Tibial nerve (tissue), 4 donors: ENCODE results near the gene SYT5. TPM values are rescaled to one million over a fixed set of nuclear protein-coding genes. Genes with fewer than 3 reads are reported as not detected.

Experiments used
- DNase-seq, 2 donors: peaks; one replicate each; pipeline ENCODE4 v3.0.0-alpha.2; 2019; ENCODE audit warnings: low spot score in 2 of 2
- H3K27ac ChIP-seq, 4 donors: fragments of 200-600 bp; sonication (generic) in 3 of 4; one replicate each; pipeline ENCODE4 v1.5.1; 2017 to 2019; ENCODE audit warnings: mild to moderate bottlenecking in 1 of 4
- H3K27me3 ChIP-seq, 2 donors: fragments of 200-600 bp; sonication (generic) in 1 of 2; one replicate each; pipeline versions ENCODE4 v1.5.1 to v1.6.0; 2017 to 2019
- H3K36me3 ChIP-seq, 3 donors: fragments of 200-600 bp; sonication (generic); one replicate each; pipeline ENCODE4 v1.5.1; 2018 to 2019
- H3K4me1 ChIP-seq, 4 donors: fragments of 200-600 bp; sonication (generic) in 3 of 4; one replicate each; pipeline ENCODE4 v1.5.1; 2017 to 2019
- H3K4me3 ChIP-seq, 4 donors: fragments of 200-600 bp; sonication (generic) in 3 of 4; one replicate each; pipeline ENCODE4 v1.5.1; 2017 to 2019; ENCODE audit warnings: mild to moderate bottlenecking in 1 of 4, moderate library complexity in 1 of 4
- H3K9me3 ChIP-seq, 4 donors: fragments of 200-600 bp; sonication (generic) in 3 of 4; one replicate each; pipeline ENCODE4 v1.5.1; 2017 to 2019
- CTCF ChIP-seq, 5 experiments: fragments of 200-600 bp in 3 of 5; fragments of 450-650 bp in 2 of 5; sonication (generic) in 3 of 5; IDR thresholded peaks; one replicate each; pipeline ENCODE4 v1.5.1; 2016 to 2019; ENCODE audit warnings: antibody characterized with exemption in 5 of 5, mild to moderate bottlenecking in 3 of 5, moderate library complexity in 2 of 5
- EP300 ChIP-seq, 2 donors: sonication (generic); formaldehyde crosslinking; IDR thresholded peaks; one replicate each; pipeline ENCODE4 v1.6.1; 2017; ENCODE audit warnings: antibody characterized with exemption in 2 of 2, mild to moderate bottlenecking in 1 of 2
- POLR2A ChIP-seq, 2 donors: fragments of 450-650 bp; IDR thresholded peaks; one replicate each; pipeline ENCODE4 v1.6.1; 2017; ENCODE audit warnings: antibody characterized with exemption in 2 of 2, mild to moderate bottlenecking in 2 of 2, moderate library complexity in 2 of 2
- WGBS, 2 donors: methylation state at CpG; one replicate each; pipeline ENCODE4 v1.1.5; 2018; 5-methylcytosine and 5-hydroxymethylcytosine counted together
- total RNA-seq, 4 donors: library from RNA; depleted of rRNA; stranded (reverse); fragments of >200 nt; gene quantifications; one replicate each; pipeline ENCODE4 v1.1.0, GENCODE V29; 2016

The SYT5 gene
- total RNA-seq, 4 donors from 2014 or later = not detected

DNA sequence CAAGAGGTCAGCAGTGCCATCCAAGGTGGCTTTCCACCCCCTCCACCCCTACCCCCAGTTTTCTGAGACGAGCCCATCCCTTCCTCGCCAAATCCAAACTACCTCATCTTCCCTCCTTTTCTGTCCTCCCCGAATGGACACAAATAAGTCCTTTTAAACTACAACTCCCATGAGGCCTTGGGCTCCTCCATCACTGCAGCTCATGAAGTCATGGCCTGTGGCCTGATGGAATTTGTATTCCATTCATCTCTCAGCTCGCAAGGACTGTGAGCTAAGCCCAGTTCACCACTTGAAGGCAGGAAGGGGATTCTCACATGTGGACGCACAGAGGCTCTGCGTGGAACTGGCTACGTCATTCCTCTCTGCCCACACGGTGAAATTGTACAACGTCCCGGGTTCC, 16.7 kb upstream of the SYT5 start:
- H3K4me3 ChIP-seq = no peak overlapping the region
- H3K27ac ChIP-seq = no peak overlapping the region
- H3K27me3 ChIP-seq = peaks cover 0 to 5% of the 10 kb centered on the region in 2 donors
- DNase-seq = no peak
- no peaks in the 10 kb centered on the region for H3K36me3 ChIP-seq
- H3K4me1 ChIP-seq = no peaks in the 10 kb centered on the region
- H3K9me3 ChIP-seq = no peaks in the 10 kb centered on the region
- TF ChIP-seq EP300 (IDR thresholded peaks at IDR 0.05) (no peak), POLR2A (IDR thresholded peaks at IDR 0.05) (no peak), CTCF (IDR thresholded peaks at IDR 0.05) (no peak)
- WGBS, 2 donors = 89 to 90% methylated on average over 9 to 10 of the region's 10 CpGs

GRCh38 chr19:55193481-55193880, 13.4 kb upstream of the SYT5 start:
- no peak overlapping the region for H3K27ac ChIP-seq
- H3K4me3 ChIP-seq = no peak overlapping the region
- WGBS, 2 donors = 69 to 79% methylated on average over 12 of the region's 12 CpGs
- peaks cover 0 to 5% of the 10 kb centered on the region in 2 donors for H3K27me3 ChIP-seq
- H3K9me3 ChIP-seq = no peaks in the 10 kb centered on the region
- TF ChIP-seq POLR2A (IDR thresholded peaks at IDR 0.05) (no peak), CTCF (IDR thresholded peaks at IDR 0.05) (no peak)
- no peaks in the 10 kb centered on the region for H3K36me3 ChIP-seq
- no peaks in the 10 kb centered on the region for H3K4me1 ChIP-seq
- no peak for DNase-seq

DNA sequence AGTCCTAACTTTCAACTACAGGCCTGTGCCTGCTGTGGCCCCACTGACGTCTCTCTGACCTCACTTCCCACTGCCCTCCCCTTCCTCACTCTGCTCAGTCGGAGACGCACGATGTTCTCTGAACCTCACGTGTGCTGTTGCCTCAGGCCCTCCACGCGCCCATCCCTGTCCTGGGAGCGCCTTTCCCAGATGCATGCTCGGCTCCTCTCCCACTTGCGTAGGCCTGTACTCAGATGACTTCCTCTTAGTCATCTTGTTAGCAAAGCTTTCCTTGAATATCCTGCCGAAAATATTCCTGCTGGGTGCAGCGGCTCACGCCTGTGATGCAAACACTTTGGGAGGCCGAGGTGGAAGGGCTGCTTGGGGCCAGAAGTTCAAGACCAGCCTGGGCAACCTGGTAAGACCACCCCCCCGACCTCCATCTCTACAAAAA, 9.3 kb upstream of the SYT5 start:
- no peak overlapping the region for H3K4me3 ChIP-seq
- DNase-seq = no peak
- no peaks in the 10 kb centered on the region for H3K36me3 ChIP-seq
- peaks cover 0 to 5% of the 10 kb centered on the region in 2 donors for H3K27me3 ChIP-seq
- H3K9me3 ChIP-seq = no peaks in the 10 kb centered on the region
- peak overlapping the region in 1 of 4 donors; percentile 13 for H3K27ac ChIP-seq
- no peaks in the 10 kb centered on the region for H3K4me1 ChIP-seq
- 50 to 59% methylated on average over 15 of the region's 15 CpGs for WGBS, 2 donors
- TF ChIP-seq POLR2A (IDR thresholded peaks at IDR 0.05) = no peak
- TF ChIP-seq EP300 (IDR thresholded peaks at IDR 0.05) = peak in 1 of 2 donors; percentile 13

GRCh38 chr19:55188625-55189024, 8.5 kb upstream of the SYT5 start:
- no peaks in the 10 kb centered on the region for H3K9me3 ChIP-seq
- H3K27me3 ChIP-seq = peaks cover 0 to 5% of the 10 kb centered on the region in 2 donors
- 53 to 63% methylated on average over 8 of the region's 8 CpGs for WGBS, 2 donors
- no peak for DNase-seq
- H3K27ac ChIP-seq = no peak overlapping the region
- no peaks in the 10 kb centered on the region for H3K36me3 ChIP-seq
- TF ChIP-seq CTCF (IDR thresholded peaks at IDR 0.05) (no peak), EP300 (IDR thresholded peaks at IDR 0.05) (no peak), POLR2A (IDR thresholded peaks at IDR 0.05) (no peak)
- H3K4me1 ChIP-seq = no peaks in the 10 kb centered on the region
- H3K4me3 ChIP-seq = no peak overlapping the region

DNA sequence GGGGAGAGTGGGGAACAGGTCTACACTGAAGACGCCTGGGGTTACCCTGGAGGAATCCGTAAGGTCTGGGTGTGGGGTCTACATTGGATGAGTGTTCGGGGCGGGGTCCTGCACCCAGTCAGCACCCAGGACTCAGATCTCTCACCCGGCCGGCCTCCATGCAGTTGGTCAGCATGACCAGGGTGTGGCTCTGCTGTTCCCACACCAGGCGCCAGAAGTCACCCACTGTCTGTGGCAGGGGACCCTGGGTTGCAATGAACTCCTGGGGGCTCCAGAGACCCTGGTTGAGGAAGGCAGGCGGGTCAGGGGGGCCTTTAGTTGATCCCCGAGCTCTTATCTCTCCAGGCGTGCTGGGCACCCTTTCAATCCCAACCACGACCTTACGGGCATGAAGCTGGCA, 6.0 kb upstream of the SYT5 start:
- peaks cover 0 to 15% of the 10 kb centered on the region in 2 donors for H3K27me3 ChIP-seq
- WGBS, 2 donors = 75 to 79% methylated on average over 5 to 12 of the region's 12 CpGs
- no peaks in the 10 kb centered on the region for H3K36me3 ChIP-seq
- no peak for DNase-seq
- H3K27ac ChIP-seq = no peak overlapping the region
- H3K4me1 ChIP-seq = no peaks in the 10 kb centered on the region
- H3K4me3 ChIP-seq = no peak overlapping the region
- no peak for TF ChIP-seq CTCF (IDR thresholded peaks at IDR 0.05)
- TF ChIP-seq POLR2A (IDR thresholded peaks at IDR 0.05) = no peak
- no peak for TF ChIP-seq EP300 (IDR thresholded peaks at IDR 0.05)
- no peaks in the 10 kb centered on the region for H3K9me3 ChIP-seq

DNA sequence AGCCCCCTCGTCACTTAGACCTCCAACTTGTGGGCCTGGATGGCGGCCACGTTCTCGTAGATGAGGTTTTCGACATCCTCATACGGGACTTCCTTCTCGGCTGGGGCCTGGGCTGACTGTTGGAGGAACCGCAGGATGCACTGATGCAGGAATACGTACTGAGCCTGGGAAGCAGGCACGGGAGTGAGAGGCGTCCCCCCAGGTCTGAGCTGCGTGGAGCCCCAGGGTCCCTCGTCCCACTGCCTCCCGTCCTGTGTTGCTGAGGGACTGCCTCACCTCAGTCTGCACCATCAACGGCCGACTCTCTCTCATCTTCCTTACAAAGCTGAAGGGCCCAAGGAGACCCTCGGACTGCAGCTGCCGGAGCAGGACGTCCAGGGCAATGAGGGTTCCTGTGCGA, 1.7 kb upstream of the SYT5 start:
- 68 to 76% methylated on average over 20 of the region's 20 CpGs for WGBS, 2 donors

More for the DNA sequence above, 1.7 kb upstream of the SYT5 start:
- Histone ChIP-seq H3K9me3 (no peaks in the 10 kb centered on the region), H3K4me1 (peaks cover 0 to 18% (median 6%) of the 10 kb centered on the region in 4 donors), H3K27me3 (peaks cover 3 to 59% of the 10 kb centered on the region in 2 donors), H3K36me3 (no peaks in the 10 kb centered on the region), H3K27ac (no peak overlapping the region), H3K4me3 (no peak overlapping the region)
- DNase-seq = no peak
- TF ChIP-seq EP300 (IDR thresholded peaks at IDR 0.05) = no peak
- TF ChIP-seq POLR2A (IDR thresholded peaks at IDR 0.05) = no peak
- TF ChIP-seq CTCF (IDR thresholded peaks at IDR 0.05) = no peak
